Activated B cell treated with CpG ODN at 0.5 μM for 24 hours (primary cell): ENCODE measurements around the gene FBXW8. TPM values are rescaled to one million over a fixed set of nuclear protein-coding genes. Genes with fewer than 3 reads are reported as not detected.
A peak's percentile ranks its signal among the peaks of the same experiment; 100 is the strongest.

ENCODE experiments used
- ATAC-seq: fragments of 200-7000 bp; cut with Tn5 transposase; one replicate; pipeline ENCODE4 v1.10.0; 2021; ENCODE audit warnings: low read depth, mild to moderate bottlenecking, moderate library complexity
- CTCF ChIA-PET: fragments of 350-600 bp; sonication (Branson Sonifier 250); formaldehyde crosslinking; loops from one replicate; lab custom pipeline; 2021; ENCODE audit warnings: antibody characterized with exemption; lab: Charles Lee
- POLR2A ChIA-PET: fragments of 350-600 bp; sonication (Branson Sonifier 250); formaldehyde crosslinking; loops from one replicate; lab custom pipeline; 2021; ENCODE audit warnings: antibody characterized with exemption; lab: Charles Lee
- DNase-seq: peaks from one replicate; pipeline ENCODE4 v3.0.0; 2022
- H3K27ac Mint-ChIP-seq: one replicate; pipeline ENCODE4 v1.8.0; 2020; ENCODE audit warnings: mixed read lengths
- H3K27me3 Mint-ChIP-seq: one replicate; pipeline ENCODE4 v1.8.0; 2021; ENCODE audit warnings: mixed read lengths
- H3K36me3 Mint-ChIP-seq: one replicate; pipeline ENCODE4 v1.8.0; 2021; ENCODE audit warnings: low read depth, mixed read lengths
- H3K4me1 Mint-ChIP-seq: one replicate; pipeline ENCODE4 v1.8.0; 2021; ENCODE audit warnings: mixed read lengths
- H3K4me3 Mint-ChIP-seq: one replicate; pipeline ENCODE4 v1.8.0; 2020; ENCODE audit warnings: mild to moderate bottlenecking, mixed read lengths
- H3K9me3 Mint-ChIP-seq: one replicate; pipeline ENCODE4 v1.8.0; 2020; ENCODE audit warnings: mixed read lengths
- CTCF ChIP-seq: fragments of 200-600 bp; IDR thresholded peaks from one replicate; pipeline ENCODE4 v1.8.0; 2022; ENCODE audit warnings: antibody characterized with exemption, mild to moderate bottlenecking
- intact Hi-C: fragments of 100-400 bp; cut with micrococcal nuclease; formaldehyde crosslinking; loops from one replicate; pipeline ENCODE4 v1.15.1; 2024
- total RNA-seq: library from RNA; stranded (reverse); gene quantifications from 2 replicates; pipeline ENCODE4 v1.2.3, GENCODE V29; 2022

The FBXW8 gene
- total RNA-seq, 1 donor from 2014 or later: 17.6 TPM

- POLR2A ChIA-PET: no interaction called here
- CTCF ChIA-PET: no interaction called here
- H3K9me3 Mint-ChIP-seq: no peaks in the 10 kb centered on the region
- no peaks in the 10 kb centered on the region for H3K27me3 Mint-ChIP-seq
- TF ChIP-seq CTCF: no peak
- H3K27ac Mint-ChIP-seq: peak overlapping the region; percentile 47
- ATAC-seq (no peak), DNase-seq (no peak)
- intact Hi-C loops: no loop called here
- peaks cover 17% of the 10 kb centered on the region for H3K36me3 Mint-ChIP-seq
- peak overlapping the region; percentile 50 for H3K4me3 Mint-ChIP-seq
- peaks cover 32% of the 10 kb centered on the region for H3K4me1 Mint-ChIP-seq
Measured at GRCh38 chr12:116977465-116978380, 67.0 kb downstream of the FBXW8 start.

- intact Hi-C loops: no loop called here
- DNase-seq (no peak), ATAC-seq (no peak)
- Mint-ChIP-seq H3K27me3 (no peaks in the 10 kb centered on the region), H3K4me1 (peaks cover 32% of the 10 kb centered on the region), H3K9me3 (no peaks in the 10 kb centered on the region), H3K4me3 (peak overlapping the region; percentile 50), H3K36me3 (peaks cover 5% of the 10 kb centered on the region), H3K27ac (no peak overlapping the region)
- no peak for TF ChIP-seq CTCF
- ChIA-PET CTCF (no interaction called here), POLR2A (interaction anchor here (0.5 to 0.7 kb wide), 2 partner anchors 163 to 419 kb away, joined by 3 to 7 read pairs; no protein-coding TSS in a partner anchor)
Measured at GRCh38 chr12:116978791-116979508, 68.2 kb downstream of the FBXW8 start.

GRCh38 chr12:116980083-116980482, 69.3 kb downstream of the FBXW8 start:
- DNase-seq (no peak), ATAC-seq (no peak)
- intact Hi-C loops: no loop called here
- Mint-ChIP-seq H3K4me1 (peaks cover 32% of the 10 kb centered on the region), H3K9me3 (no peaks in the 10 kb centered on the region), H3K27me3 (no peaks in the 10 kb centered on the region), H3K27ac (no peak overlapping the region), H3K4me3 (no peak overlapping the region), H3K36me3 (peaks cover under 1% of the 10 kb centered on the region)
- POLR2A ChIA-PET: no interaction called here
- TF ChIP-seq CTCF: no peak
- CTCF ChIA-PET: no interaction called here

- Mint-ChIP-seq H3K27ac (no peak overlapping the region), H3K36me3 (peaks cover 23% of the 10 kb centered on the region), H3K4me1 (peaks cover 17% of the 10 kb centered on the region), H3K27me3 (no peaks in the 10 kb centered on the region), H3K4me3 (no peak overlapping the region), H3K9me3 (no peaks in the 10 kb centered on the region)
- DNase-seq (no peak), ATAC-seq (no peak)
- intact Hi-C loops: no loop called here
- no peak for TF ChIP-seq CTCF
- POLR2A ChIA-PET: interaction anchor here (0.6 kb wide), 1 partner anchor 125 kb away, joined by 7 read pairs; no protein-coding TSS in a partner anchor
- CTCF ChIA-PET: no interaction called here
Measured at GRCh38 chr12:116982791-116983411, 72.2 kb downstream of the FBXW8 start.
